CD4-positive, alpha-beta T cell treated with Interleukin-6 for 4 hours (primary cell): ENCODE data around the gene HLA-DQA2.
A peak's percentile ranks its signal among the peaks of the same experiment; 100 is the strongest.
"Not testable (repeated sequence)": the region's sequence is repeated elsewhere in the genome, so short reads cannot be mapped to it uniquely, and the experiment has no call there.

Experiments used
- DNase-seq: peaks from one replicate; pipeline ENCODE4 v3.0.0-alpha.2; 2020; ENCODE audit warnings: mixed read lengths

The HLA-DQA2 gene

DNA sequence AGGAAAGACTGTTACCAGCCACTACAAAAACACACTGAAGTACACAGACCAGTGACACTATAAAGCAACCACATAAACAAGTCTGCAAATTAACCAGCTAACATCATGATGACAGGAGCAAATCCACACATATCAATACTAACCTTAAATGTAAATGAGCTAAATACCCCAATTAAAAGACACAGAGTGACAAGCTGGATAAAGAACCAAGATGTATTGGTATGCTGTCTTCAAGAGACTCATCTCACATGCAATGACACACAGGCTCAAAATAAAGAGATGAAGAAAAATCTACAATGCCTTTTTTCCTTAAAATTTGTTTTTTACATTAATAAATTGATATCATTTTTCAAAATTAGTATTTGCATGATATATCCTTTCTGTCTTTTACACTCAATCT lies 41.7 kb downstream of the HLA-DQA2 start:
- not testable (repeated sequence) for DNase-seq

DNA sequence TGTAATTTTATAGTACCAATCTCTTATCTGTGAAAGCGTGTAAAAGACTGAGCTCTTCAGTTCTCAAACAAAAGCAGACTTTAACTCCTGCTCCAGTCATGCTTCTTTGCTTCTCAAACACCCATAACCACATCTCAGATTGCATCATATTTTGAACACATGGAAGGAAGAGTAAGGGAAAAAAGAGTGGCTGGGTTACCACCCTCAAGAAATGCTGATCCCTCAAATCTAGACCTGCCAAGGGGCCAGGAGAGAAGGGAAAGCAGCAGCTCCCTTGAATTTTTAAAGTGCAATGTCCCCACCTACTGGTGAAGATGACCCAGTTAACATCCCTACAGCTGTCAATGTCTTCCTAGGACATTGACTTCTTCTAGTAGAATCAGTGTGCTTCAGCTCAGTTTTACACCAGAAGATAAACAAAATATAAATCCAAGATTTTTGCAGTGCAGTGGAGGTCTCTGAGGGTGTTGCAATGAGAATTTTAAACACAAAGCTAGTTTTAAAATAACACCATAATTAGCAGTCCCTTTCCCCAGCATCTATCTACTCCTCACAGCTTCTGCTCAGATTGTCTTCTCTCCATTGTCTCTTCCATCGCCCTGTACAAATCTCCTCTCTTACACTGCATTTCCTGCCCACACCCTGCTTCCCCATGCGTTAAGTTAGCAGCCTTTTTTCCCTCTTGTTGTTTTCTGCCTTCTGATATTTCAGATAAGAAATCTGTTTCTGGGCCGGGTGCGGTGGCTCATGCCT lies 44.8 kb downstream of the HLA-DQA2 start:
- DNase-seq: peak; percentile 28

DNA sequence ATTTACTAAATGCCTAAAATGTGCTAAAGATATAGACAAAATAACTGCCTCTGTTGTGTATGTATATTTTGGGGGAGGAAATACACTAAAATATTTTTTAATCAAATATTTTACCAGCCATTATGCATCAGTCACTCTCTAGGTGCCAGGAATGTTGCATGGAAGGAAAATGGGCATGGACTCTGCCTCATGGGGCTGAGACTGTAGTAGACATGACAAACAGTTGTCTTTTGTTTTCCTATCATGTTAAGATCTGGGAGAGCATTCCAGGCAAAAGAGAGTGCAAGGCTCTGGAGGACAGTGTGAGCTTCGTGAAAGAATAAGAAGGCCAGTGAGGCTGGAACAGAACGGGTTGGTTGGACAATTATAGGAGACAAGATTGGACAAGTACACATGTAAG lies 49.1 kb downstream of the HLA-DQA2 start:
- no peak for DNase-seq

DNA sequence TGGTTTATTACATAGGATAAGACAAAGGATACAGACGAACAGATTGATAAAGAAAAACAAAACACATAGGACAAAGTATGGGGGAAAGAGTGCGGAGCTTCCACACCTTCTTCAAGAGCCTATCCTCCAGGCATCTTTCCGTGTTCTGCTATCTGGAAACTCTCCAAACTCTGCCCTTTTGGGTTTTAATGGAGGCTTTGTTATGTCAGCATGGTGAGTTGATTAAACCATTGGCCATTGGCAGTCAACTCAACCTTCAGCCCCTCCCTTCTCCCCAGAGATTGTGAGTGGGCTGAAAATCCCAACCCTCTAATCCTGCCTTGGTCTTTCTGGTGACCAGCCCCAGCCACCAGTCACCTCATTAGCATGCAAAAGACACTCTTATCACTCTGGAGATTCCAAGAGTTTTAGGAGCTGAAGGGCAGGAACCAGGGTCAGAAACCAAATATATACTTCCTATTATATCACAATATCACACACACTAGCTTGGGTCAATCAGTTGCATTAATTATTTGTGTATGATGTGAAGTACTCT lies 51.8 kb downstream of the HLA-DQA2 start:
- no peak for DNase-seq

DNA sequence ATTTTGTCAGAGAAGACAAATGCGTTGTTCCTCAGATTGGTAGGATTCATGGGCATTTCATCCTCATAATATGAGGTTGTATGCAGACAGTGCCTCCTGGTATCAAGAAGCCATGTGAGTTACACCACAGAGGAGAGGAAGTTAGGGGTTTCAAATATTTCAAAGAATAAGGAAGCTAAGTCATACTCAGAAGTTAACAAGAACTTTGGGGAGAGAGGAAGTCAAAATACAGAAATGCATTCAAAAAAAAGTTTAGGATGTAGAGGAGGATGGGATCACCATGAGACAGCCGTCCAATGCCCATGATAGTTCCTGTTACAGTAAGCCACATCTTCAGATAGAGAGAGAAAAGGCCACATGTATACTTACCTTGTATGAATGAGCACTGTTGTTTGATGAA lies 53.3 kb downstream of the HLA-DQA2 start:
- DNase-seq: no peak
